Parathyroid adenoma (tissue), 2 donors: ENCODE results near the gene PYCARD.

Experiments
- H2AFZ ChIP-seq: fragments of 300-600 bp; sonication (generic); one replicate; pipeline ENCODE4 v1.7.0; 2017; ENCODE audit warnings: antibody characterized with exemption, mild to moderate bottlenecking
- H3K27ac ChIP-seq: fragments of 300-600 bp; sonication (generic); one replicate; pipeline ENCODE4 v1.7.0; 2017
- H3K27me3 ChIP-seq: fragments of 300-600 bp; sonication (generic); one replicate; pipeline ENCODE4 v1.7.0; 2017; ENCODE audit warnings: low read length; ENCODE audit not compliant: control insufficient read depth, insufficient read depth
- H3K36me3 ChIP-seq: fragments of 300-600 bp; sonication (generic); one replicate; pipeline ENCODE4 v1.7.0; 2017; ENCODE audit warnings: low read length; ENCODE audit not compliant: control insufficient read depth, insufficient read depth
- H3K4me1 ChIP-seq: fragments of 300-600 bp; sonication (generic); one replicate; pipeline ENCODE4 v1.7.0; 2017; ENCODE audit warnings: control low read depth
- H3K4me2 ChIP-seq: fragments of 300-600 bp; sonication (generic); one replicate; pipeline ENCODE4 v1.7.0; 2017; ENCODE audit warnings: low read length
- H3K4me3 ChIP-seq: fragments of 300-600 bp; sonication (generic); one replicate; pipeline ENCODE4 v1.7.0; 2017; ENCODE audit warnings: low read depth, low read length
- H3K79me2 ChIP-seq: fragments of 300-600 bp; sonication (generic); one replicate; pipeline ENCODE4 v1.7.0; 2017; ENCODE audit warnings: control low read depth
- H3K9ac ChIP-seq: fragments of 300-600 bp; sonication (generic); one replicate; pipeline ENCODE4 v1.7.0; 2017; ENCODE audit warnings: mild to moderate bottlenecking
- H3K9me3 ChIP-seq: fragments of 300-600 bp; sonication (generic); one replicate; pipeline ENCODE4 v1.7.0; 2017; ENCODE audit warnings: low read length; ENCODE audit not compliant: control insufficient read depth
- CTCF ChIP-seq: fragments of 300-600 bp; sonication (generic); IDR thresholded peaks from one replicate; pipeline ENCODE4 v1.7.0; 2017; ENCODE audit warnings: antibody characterized with exemption, mild to moderate bottlenecking
- donor health status: primary hyperparathyroidism.

PYCARD gene

GRCh38 chr16:31193874-31194273, 8.7 kb downstream of the PYCARD start:
- H3K9ac ChIP-seq: no peak overlapping the region
- H2AFZ ChIP-seq: no peak overlapping the region
- no peaks in the 10 kb centered on the region for H3K79me2 ChIP-seq
- H3K4me3 ChIP-seq: no peak overlapping the region
- no peaks in the 10 kb centered on the region for H3K4me1 ChIP-seq
- TF ChIP-seq CTCF: no peak
- H3K36me3 ChIP-seq: no peaks in the 10 kb centered on the region
- no peaks in the 10 kb centered on the region for H3K9me3 ChIP-seq
- H3K4me2 ChIP-seq: no peak overlapping the region
- H3K27ac ChIP-seq: no peak overlapping the region
- H3K27me3 ChIP-seq: no peaks in the 10 kb centered on the region

- Histone ChIP-seq H3K79me2 (no peaks in the 10 kb centered on the region), H3K4me1 (no peaks in the 10 kb centered on the region), H3K4me2 (no peak overlapping the region), H3K36me3 (no peaks in the 10 kb centered on the region), H3K27ac (no peak overlapping the region), H3K4me3 (no peak overlapping the region), H3K9me3 (no peaks in the 10 kb centered on the region), H3K9ac (no peak overlapping the region), H2AFZ (no peak overlapping the region), H3K27me3 (no peaks in the 10 kb centered on the region)
- no peak for TF ChIP-seq CTCF
These were observed 9.5 kb downstream of the PYCARD start for GRCh38 chr16:31192856-31193642.

- Histone ChIP-seq H3K9me3 (no peaks in the 10 kb centered on the region), H3K9ac (no peak overlapping the region), H3K79me2 (no peaks in the 10 kb centered on the region), H3K27me3 (no peaks in the 10 kb centered on the region), H3K4me3 (no peak overlapping the region), H3K4me2 (no peak overlapping the region), H2AFZ (no peak overlapping the region), H3K4me1 (no peaks in the 10 kb centered on the region), H3K27ac (peak overlapping the region; percentile 9), H3K36me3 (no peaks in the 10 kb centered on the region)
- TF ChIP-seq CTCF: no peak
These were observed 10.7 kb downstream of the PYCARD start for GRCh38 chr16:31191697-31192428.

- Histone ChIP-seq H3K4me2 (no peak overlapping the region), H3K9ac (no peak overlapping the region), H3K4me1 (no peaks in the 10 kb centered on the region), H3K27ac (no peak overlapping the region), H3K4me3 (no peak overlapping the region), H3K79me2 (no peaks in the 10 kb centered on the region), H2AFZ (no peak overlapping the region), H3K36me3 (no peaks in the 10 kb centered on the region), H3K9me3 (no peaks in the 10 kb centered on the region), H3K27me3 (no peaks in the 10 kb centered on the region)
- no peak for TF ChIP-seq CTCF
These were observed 11.6 kb downstream of the PYCARD start for GRCh38 chr16:31190818-31191444.
